HG03457 (cell line): ENCODE measurements around the gene GPR55.
A peak's percentile ranks its signal among the peaks of the same experiment; 100 is the strongest.

Source experiments
- ATAC-seq: cut with Tn5 transposase; IDR thresholded peaks from one replicate; pipeline ENCODE4 v1.9.1; 2021; ENCODE audit warnings: moderate number of reproducible peaks; ENCODE audit not compliant: unreplicated experiment

Gene GPR55

GRCh38 chr2:230902180-230902899, 22.7 kb downstream of the GPR55 start:
- ATAC-seq = no peak

DNA sequence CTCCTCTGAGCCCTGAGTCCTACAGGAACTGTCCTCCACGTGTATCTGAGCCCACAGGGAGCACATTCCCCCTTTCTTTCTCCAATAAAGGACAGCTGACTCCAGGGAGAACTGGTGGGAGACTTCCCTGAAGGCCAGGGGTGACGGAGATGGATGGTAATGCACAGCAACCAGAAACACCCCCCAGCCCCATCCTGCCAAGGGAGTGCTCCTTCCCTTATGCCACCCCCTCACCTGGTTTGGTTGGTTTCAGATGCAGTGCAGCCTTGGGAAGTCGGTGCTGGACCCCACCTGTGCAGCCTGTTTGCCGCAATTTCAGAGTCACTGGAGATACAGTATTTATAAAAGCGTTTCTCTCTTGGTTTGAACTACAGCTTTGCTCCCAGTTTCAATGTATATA, 24.0 kb downstream of the GPR55 start:
- ATAC-seq = no peak

GRCh38 chr2:230900336-230900995, 24.6 kb downstream of the GPR55 start:
- no peak for ATAC-seq

DNA sequence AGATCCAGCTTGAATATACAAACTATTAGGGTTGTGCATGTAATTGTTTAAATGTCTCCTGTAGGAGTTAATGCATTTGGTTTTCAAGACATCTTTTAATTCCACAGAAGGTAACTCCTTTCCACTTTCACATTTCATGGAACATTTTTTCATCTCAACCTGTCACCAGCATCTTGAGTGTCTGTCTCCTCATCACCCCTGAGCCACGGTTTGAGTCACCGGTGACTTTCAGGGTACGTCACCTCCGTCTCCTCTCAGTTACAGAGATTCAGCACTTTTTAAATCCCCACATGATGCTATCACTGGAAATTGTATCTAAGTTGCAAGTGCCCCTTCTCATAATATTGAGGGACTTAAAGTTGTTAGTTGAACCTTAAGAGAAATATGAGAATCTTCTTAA, 25.3 kb downstream of the GPR55 start:
- no peak for ATAC-seq

- ATAC-seq = no peak
These were observed 25.8 kb downstream of the GPR55 start for GRCh38 chr2:230899287-230899686.

GRCh38 chr2:230898713-230899091, 26.3 kb downstream of the GPR55 start:
- ATAC-seq = no peak

DNA sequence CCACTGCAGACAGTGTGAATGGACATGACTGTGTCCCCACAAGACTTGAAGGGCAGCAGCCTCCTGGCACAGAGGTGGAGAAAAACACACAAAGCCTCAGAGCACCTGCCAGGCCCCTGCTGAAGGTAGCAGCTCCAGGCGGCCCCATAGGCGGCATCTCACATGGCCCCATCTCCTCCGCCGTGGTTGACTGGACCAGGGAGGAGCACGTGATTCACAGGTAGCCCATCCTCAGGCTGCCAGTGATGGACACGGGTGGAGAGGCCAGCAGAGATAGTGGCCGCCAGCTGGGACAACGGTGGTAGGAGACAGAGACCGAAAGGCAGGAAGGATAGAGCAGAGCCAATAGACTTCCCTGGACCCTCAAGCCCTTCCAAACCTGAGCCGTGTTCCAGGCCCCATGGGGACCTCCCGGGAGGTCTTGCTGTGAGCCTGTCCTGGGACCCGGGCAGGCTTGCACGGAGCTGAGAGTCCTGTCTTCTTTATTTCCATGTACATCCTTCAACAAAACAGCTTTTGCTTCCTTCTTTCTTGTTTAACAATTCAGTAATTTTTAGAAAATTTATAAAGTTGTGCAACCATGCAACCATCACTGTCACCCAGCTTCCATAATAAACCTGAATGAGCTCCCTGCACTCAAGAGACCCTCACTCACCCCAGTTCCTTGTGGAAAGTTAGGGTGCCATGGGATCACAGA, 26.9 kb downstream of the GPR55 start:
- ATAC-seq = no peak

DNA sequence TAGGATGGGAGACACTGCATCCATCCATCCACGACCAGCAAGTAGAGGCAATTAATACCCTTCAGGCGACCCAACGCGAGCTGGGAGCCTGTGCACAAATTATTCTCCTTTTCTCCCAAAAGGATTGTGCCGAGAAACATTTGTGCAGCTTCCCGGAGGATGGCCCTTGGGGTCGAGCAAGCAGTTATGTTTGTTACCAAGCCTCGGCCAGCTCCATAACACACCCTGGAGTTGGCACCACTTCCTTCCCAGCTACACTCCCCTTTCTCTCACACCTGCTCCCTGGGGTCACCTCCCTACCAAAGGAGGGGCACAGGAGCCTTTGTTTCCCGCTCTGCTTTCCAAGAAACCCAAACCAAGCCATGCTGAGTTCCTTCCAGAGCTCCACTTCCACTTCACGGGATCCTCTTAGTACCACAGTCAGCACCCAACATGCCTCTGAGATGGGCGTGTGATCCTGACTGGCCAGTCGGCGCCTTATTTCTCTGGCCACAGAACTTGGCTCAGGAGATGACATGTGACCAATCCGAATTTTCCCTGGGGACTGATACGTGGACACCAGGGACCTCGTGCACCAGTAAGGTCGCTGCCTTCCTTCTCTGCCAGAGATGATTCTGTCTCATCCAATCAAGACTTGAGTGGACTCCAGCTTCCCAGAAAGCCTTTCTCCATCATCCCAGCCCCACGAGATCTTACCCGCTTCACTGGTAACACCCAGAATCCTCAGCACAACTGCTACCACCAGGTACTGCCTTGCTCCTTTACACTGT, 28.5 kb downstream of the GPR55 start:
- ATAC-seq = no peak

DNA sequence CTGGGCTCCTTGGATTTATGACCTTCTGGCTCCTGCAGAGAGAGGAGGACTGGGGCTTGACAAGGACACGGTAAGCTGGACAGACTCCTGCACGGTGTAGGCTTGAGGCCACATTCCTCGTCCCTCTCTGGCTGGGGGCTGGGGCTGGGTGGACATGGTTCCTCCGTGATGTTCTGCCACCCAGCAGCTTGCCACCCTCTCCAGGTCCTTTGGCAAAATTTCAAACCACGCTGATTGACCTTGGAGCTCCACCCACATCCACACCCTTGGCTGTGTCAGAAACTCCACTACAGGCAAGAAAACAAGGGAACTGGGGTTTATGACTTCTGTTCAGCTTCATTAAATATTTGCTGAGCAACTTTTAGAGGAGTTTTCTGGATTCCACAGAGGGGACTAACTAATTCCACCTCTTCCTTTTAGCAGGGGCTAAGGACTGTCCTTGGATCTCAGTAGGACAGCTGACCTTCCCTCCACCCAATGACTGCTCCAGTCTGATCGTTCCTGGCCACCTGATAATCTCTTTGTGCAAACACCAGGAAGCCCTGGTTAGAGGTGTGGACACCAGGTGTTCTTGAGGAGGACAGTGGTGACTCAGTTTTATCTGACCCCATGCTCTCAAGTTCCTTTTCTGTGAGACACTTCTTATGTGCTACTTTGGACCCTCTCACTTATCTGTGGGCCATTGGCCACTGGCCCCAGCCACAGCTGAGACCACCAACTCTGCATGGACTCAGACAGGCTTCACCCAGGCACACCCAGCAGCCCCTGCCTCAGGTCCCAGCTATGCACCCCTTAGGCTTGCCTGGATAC, 29.3 kb downstream of the GPR55 start:
- ATAC-seq = no peak

GRCh38 chr2:230893841-230894781, 30.9 kb downstream of the GPR55 start:
- ATAC-seq = no peak

GRCh38 chr2:230893338-230893737, 31.7 kb downstream of the GPR55 start:
- ATAC-seq = peak; percentile 81

- no peak for ATAC-seq
These were observed 33.5 kb downstream of the GPR55 start for GRCh38 chr2:230891509-230891908.

DNA sequence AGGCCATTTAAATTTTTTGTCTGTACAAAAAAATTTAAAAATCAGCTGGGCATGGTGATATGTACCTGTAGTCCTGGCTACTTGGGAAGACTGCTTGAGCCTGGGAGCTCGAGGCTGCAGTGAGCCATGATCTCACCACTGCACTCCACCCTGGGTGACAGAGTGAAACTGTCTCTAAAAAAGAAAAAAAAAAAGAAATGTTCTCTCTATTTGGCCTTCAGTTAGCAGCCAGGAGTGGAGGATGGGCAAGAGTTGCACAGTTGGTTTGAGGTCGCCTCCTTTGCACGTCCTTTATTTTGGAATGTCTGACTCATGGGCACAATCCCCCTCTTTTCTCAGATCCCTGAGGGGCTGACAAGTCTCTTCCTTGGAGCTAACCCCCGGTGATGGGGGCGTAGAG, 34.0 kb downstream of the GPR55 start:
- ATAC-seq = no peak

DNA sequence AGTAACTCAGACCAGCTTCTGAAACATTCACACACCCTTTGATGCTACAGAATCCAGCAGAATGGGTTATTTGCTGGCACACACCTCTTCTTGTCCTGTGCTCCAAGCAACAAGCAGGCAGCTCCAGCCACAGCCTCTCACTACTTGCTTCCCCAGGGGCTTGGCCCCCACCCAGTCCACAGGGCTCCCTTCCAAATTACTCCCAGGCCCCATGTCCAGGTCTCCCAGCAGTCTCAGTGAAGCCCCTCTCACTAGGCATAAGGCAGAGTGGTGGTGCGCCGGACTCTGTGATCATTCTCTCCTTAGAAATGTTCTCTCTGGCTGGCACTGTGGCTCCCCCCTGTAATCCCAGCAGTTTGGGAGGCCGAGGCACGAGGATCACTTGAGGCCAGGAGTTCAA, 34.4 kb downstream of the GPR55 start:
- no peak for ATAC-seq

GRCh38 chr2:230889911-230890601, 35.0 kb downstream of the GPR55 start:
- no peak for ATAC-seq

- no peak for ATAC-seq
These were observed 36.1 kb downstream of the GPR55 start for GRCh38 chr2:230888824-230889400.

DNA sequence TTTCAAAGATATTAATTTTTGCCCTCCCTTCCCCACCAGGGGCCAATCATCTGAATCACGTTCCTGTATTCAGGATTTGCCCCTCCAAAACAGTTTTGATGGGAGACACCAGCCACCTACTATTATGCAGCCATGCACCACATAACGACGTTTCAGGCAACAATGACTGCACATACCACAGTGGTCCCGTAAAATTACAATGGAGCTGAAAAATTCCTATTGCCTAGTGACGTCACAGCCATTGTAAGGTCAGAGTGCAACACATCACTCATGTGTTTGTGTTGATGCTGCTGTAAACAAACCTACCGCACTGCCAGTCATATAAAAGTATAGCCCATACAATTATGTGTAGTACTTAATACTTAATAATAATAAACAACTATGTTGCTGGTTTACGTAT, 37.7 kb downstream of the GPR55 start:
- no peak for ATAC-seq

- ATAC-seq = no peak
These were observed 38.4 kb downstream of the GPR55 start for GRCh38 chr2:230886671-230887071.

DNA sequence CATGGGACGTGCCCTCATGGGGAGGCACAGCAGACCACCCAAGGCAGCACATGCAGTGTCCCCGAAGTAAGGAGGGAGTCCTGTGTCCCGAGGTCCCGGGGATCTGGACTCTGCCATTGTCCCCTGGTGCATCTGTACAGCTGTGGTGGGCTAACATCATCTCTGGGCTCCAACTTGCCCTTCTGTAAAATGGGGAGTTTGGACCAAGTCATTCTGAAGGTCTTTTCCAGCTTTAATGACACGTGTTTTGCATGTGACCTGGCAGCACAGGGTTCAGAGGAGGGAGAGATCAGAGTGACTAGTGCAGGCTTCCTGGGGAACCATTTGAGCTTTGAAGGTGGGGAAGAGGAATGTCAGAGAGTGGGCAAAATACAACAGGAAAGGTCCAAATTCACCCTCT, 38.8 kb downstream of the GPR55 start:
- ATAC-seq = no peak
